ENCODE data around the gene NTRK2.

NTRK2 gene

DNA sequence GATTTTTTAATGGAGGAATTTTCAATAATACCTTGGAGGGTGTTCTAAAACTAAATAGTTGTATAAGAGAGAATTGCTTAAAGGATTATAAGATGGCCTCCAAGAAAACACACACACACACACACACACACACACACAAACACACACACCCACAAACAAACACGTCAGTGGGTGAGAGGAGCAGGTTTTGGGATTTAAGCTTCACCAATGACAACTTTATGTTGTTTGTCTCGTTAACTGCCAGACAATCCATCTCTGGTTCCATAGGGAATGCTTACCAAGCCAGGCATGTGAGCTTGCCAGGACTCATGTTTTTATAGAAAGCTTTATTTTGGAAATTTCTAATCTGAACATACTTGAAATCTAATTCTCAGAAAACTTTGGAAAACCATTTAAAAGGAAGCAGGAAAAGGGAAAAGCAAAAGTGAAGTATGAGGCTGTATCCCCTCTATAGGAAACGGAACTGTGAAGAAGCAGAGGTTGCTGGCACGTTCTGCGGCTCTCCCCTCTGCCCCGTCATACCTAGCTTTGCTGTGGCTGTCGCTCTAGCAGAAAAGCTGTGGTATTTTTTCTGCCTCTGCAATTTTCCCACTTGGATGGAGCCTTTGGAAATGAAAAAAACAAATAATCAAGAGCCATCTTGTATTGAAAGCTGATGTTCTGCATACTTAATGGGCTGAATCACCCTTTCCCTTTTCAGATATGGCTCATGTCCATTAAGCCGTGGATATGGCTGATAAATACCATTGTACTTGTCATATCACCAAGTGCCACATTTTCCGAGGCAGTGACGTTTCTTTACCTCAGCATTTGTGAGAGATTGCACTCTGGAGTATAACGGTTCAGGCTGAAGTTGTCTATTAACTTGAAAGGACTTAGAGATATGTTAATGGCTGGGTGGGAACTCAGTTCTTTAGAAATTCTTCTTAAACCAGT is 112.7 kb downstream of the NTRK2 start:
- TF ChIP-seq CTCF (conservative IDR thresholded peaks at IDR 0.05; ENCODE audit: low read length) = no peak
- no peak for TF ChIP-seq EZH2phosphoT487 (IDR thresholded peaks at IDR 0.05; ENCODE audit: borderline replicate concordance)
- Histone ChIP-seq H3K4me2 (ENCODE audit: low read depth, low read length, poor library complexity, severe bottlenecking) (no peak overlapping the region), H2AFZ (ENCODE audit: low read length) (no peak overlapping the region), H3K4me3 (ENCODE audit: low read length, poor library complexity, severe bottlenecking) (no peak overlapping the region), H3K9ac (ENCODE audit: low read depth, low read length, poor library complexity, severe bottlenecking) (no peak overlapping the region), H4K20me1 (ENCODE audit: insufficient read depth, low read length, poor library complexity, severe bottlenecking) (no peaks in the 10 kb centered on the region), H3K27me3 (ENCODE audit: insufficient read depth, low read length, poor library complexity, severe bottlenecking) (no peaks in the 10 kb centered on the region), H3K9me2 (replicated peaks; ENCODE audit: low read depth, low read length) (no peaks in the 10 kb centered on the region), H3F3A (ENCODE audit: low read depth) (no peaks in the 10 kb centered on the region), H3K79me2 (ENCODE audit: insufficient read depth, low read length) (no peaks in the 10 kb centered on the region), H3K36me3 (ENCODE audit: insufficient read depth, low read length) (no peaks in the 10 kb centered on the region), H3K9me3 (ENCODE audit: insufficient read depth, low read depth, low read length) (no peaks in the 10 kb centered on the region), H3K4me1 (ENCODE audit: insufficient read depth, low read length, poor library complexity, severe bottlenecking) (no peaks in the 10 kb centered on the region)

GRCh38 chr9:84785792-84786547 is 116.4 kb downstream of the NTRK2 start:
- H3K36me3 ChIP-seq (ENCODE audit: insufficient read depth, low read length) = no peaks in the 10 kb centered on the region
- H3F3A ChIP-seq (ENCODE audit: low read depth) = no peaks in the 10 kb centered on the region
- H3K4me3 ChIP-seq (ENCODE audit: low read length, poor library complexity, severe bottlenecking) = no peak overlapping the region
- H3K9ac ChIP-seq (ENCODE audit: low read depth, low read length, poor library complexity, severe bottlenecking) = no peak overlapping the region
- H4K20me1 ChIP-seq (ENCODE audit: insufficient read depth, low read length, poor library complexity, severe bottlenecking) = no peaks in the 10 kb centered on the region
- no peak overlapping the region for H3K4me2 ChIP-seq (ENCODE audit: low read depth, low read length, poor library complexity, severe bottlenecking)
- H3K9me3 ChIP-seq (ENCODE audit: insufficient read depth, low read depth, low read length) = no peaks in the 10 kb centered on the region
- H2AFZ ChIP-seq (ENCODE audit: low read length) = no peak overlapping the region
- no peaks in the 10 kb centered on the region for H3K27me3 ChIP-seq (ENCODE audit: insufficient read depth, low read length, poor library complexity, severe bottlenecking)
- no peaks in the 10 kb centered on the region for H3K4me1 ChIP-seq (ENCODE audit: insufficient read depth, low read length, poor library complexity, severe bottlenecking)
- TF ChIP-seq CTCF (conservative IDR thresholded peaks at IDR 0.05; ENCODE audit: low read length) (no peak), EZH2phosphoT487 (IDR thresholded peaks at IDR 0.05; ENCODE audit: borderline replicate concordance) (no peak)
- H3K79me2 ChIP-seq (ENCODE audit: insufficient read depth, low read length) = no peaks in the 10 kb centered on the region
- no peaks in the 10 kb centered on the region for H3K9me2 ChIP-seq (replicated peaks; ENCODE audit: low read depth, low read length)

DNA sequence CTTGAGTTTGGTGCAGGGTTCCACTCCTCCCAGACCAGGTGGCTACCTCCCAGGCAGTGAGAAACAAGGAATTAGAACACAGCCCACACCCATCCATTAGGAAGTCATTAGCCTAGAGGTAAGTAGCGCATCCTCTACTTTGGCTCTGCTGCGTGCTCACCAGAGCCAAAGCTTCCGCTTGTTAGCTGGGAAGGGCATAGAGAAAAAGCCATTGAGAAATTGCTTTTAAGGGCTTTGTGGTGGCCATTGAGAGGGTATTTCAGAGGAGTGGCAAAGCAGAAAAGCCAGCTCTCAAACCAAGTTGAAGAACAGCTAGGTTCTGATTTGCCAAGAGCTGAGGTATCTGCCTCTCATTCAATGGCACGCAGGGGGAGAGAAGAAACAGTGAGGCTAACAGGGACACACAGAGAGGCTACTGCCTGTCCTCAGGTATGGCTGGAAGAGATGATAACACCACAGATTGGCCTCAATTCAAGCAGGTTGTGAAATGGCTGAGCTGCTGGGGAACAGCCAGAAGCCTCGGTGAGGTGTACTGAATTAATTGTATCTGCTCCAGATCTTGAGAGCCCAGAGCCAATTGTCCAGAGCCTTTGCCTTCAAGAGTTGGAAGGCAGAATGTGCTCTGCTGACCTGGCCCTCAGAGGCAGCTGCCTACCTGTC is 119.4 kb downstream of the NTRK2 start:
- Histone ChIP-seq H3K4me1 (ENCODE audit: insufficient read depth, low read length, poor library complexity, severe bottlenecking) (no peaks in the 10 kb centered on the region), H4K20me1 (ENCODE audit: insufficient read depth, low read length, poor library complexity, severe bottlenecking) (no peaks in the 10 kb centered on the region), H2AFZ (ENCODE audit: low read length) (no peak overlapping the region), H3K4me2 (ENCODE audit: low read depth, low read length, poor library complexity, severe bottlenecking) (no peak overlapping the region), H3K9me3 (ENCODE audit: insufficient read depth, low read depth, low read length) (no peaks in the 10 kb centered on the region), H3K79me2 (ENCODE audit: insufficient read depth, low read length) (no peaks in the 10 kb centered on the region), H3K36me3 (ENCODE audit: insufficient read depth, low read length) (no peaks in the 10 kb centered on the region), H3K9ac (ENCODE audit: low read depth, low read length, poor library complexity, severe bottlenecking) (no peak overlapping the region), H3F3A (ENCODE audit: low read depth) (no peaks in the 10 kb centered on the region), H3K9me2 (replicated peaks; ENCODE audit: low read depth, low read length) (no peaks in the 10 kb centered on the region), H3K27me3 (ENCODE audit: insufficient read depth, low read length, poor library complexity, severe bottlenecking) (no peaks in the 10 kb centered on the region), H3K4me3 (ENCODE audit: low read length, poor library complexity, severe bottlenecking) (no peak overlapping the region)
- no peak for TF ChIP-seq CTCF (conservative IDR thresholded peaks at IDR 0.05; ENCODE audit: low read length)
- TF ChIP-seq EZH2phosphoT487 (IDR thresholded peaks at IDR 0.05; ENCODE audit: borderline replicate concordance) = no peak

Data from Loucy (cell line).